Lower leg skin (tissue), 4 donors: ENCODE results near the gene SPPL2B. TPM values are rescaled to one million over a fixed set of nuclear protein-coding genes. Genes with fewer than 3 reads are reported as not detected.
A peak's percentile ranks its signal among the peaks of the same experiment; 100 is the strongest.

Experiments
- DNase-seq, 2 donors: peaks; one replicate each; pipeline ENCODE4 v3.0.0-alpha.2; 2019; ENCODE audit warnings: low spot score in 2 of 2
- H3K4me3 ChIP-seq: fragments of 200-600 bp; sonication (generic); 2 replicates; pipeline ENCODE4 v1.5.1; 2017; ENCODE audit warnings: mild to moderate bottlenecking, low read depth; ENCODE audit not compliant: poor library complexity, severe bottlenecking
- POLR2A ChIP-seq, 2 donors: fragments of 450-650 bp; IDR thresholded peaks; one replicate each; pipeline ENCODE4 v1.6.1; 2016 to 2017; ENCODE audit warnings: antibody characterized with exemption in 2 of 2, mild to moderate bottlenecking in 1 of 2, moderate library complexity in 1 of 2
- WGBS, 2 donors: methylation state at CpG; one replicate each; pipeline ENCODE4 v1.1.5; 2018; 5-methylcytosine and 5-hydroxymethylcytosine counted together
- intact Hi-C: fragments of 100-400 bp; cut with DNase I; formaldehyde crosslinking; loops from one replicate; pipeline ENCODE4 v1.15.0; 2023; ENCODE audit warnings: low total_unique reads
- total RNA-seq, 4 donors: library from RNA; depleted of rRNA; stranded (reverse); fragments of >200 nt; gene quantifications; one replicate each; pipeline ENCODE4 v1.1.0, GENCODE V29; 2016
- TF ChIP-seq, protein P1 (sequence below), 3 donors: fragments of 450-650 bp; IDR thresholded peaks; one replicate each; pipeline ENCODE4 v1.5.1; 2016; ENCODE audit warnings: antibody characterized with exemption in 3 of 3, mild to moderate bottlenecking in 3 of 3, moderate library complexity in 2 of 3

Gene SPPL2B
- total RNA-seq, 4 donors from 2014 or later, result 36.1 to 84.7 (median 51.0) TPM

DNA sequence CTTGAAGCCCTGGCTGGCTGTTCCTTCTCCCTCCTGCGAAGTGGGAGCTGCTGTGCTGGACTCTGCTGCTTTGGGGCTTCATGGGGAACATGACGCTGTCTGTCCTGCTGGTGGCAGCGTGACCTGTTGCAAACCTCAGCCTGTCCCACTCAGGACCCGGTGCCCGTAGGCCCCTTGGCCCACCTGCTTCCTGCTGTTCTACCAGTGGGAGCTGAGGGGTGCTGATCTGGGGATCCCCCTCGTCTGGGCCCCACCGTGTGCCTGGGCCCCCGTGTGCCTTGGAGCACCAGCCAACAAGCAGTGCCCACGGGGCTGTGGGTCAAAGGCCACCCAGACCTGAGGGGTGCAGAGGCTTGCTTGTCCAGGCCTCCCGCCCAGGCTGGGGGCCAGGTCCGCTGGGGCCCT lies 5.3 kb downstream of the SPPL2B start:
- TF ChIP-seq, protein P1, sequence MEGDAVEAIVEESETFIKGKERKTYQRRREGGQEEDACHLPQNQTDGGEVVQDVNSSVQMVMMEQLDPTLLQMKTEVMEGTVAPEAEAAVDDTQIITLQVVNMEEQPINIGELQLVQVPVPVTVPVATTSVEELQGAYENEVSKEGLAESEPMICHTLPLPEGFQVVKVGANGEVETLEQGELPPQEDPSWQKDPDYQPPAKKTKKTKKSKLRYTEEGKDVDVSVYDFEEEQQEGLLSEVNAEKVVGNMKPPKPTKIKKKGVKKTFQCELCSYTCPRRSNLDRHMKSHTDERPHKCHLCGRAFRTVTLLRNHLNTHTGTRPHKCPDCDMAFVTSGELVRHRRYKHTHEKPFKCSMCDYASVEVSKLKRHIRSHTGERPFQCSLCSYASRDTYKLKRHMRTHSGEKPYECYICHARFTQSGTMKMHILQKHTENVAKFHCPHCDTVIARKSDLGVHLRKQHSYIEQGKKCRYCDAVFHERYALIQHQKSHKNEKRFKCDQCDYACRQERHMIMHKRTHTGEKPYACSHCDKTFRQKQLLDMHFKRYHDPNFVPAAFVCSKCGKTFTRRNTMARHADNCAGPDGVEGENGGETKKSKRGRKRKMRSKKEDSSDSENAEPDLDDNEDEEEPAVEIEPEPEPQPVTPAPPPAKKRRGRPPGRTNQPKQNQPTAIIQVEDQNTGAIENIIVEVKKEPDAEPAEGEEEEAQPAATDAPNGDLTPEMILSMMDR (IDR thresholded peaks at IDR 0.05), result no peak
- no peak for TF ChIP-seq POLR2A (IDR thresholded peaks at IDR 0.05)
- intact Hi-C loops, result no loop called here

DNA sequence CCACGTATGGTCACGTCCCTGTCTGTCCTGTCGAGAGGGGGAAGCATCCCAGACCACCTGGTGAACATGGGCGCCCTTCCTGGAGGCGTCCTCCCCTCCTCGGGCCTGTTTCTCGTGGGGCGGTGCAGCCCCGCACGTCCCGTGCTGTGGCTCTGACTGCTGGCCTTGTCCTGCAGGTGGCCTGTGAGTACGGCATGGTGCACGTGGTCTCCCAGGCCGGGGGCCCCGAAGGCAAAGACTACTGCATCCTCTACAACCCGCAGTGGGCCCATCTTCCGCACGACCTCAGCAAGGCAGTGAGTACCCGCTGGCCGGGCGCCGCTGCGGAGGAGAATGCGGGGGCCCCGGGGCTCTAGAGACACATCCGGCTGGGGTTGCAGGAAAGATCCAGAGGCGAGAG lies 5.9 kb downstream of the SPPL2B start:
- no peak for DNase-seq
- TF ChIP-seq POLR2A (IDR thresholded peaks at IDR 0.05), result no peak
- TF ChIP-seq, protein P1 (IDR thresholded peaks at IDR 0.05), result no peak
- H3K4me3 ChIP-seq, result no peak overlapping the region
- WGBS, 2 donors, result 96% methylated on average over 22 to 27 of the region's 27 CpGs
- intact Hi-C loops, result no loop called here

More for the DNA sequence above, 5.3 kb downstream of the SPPL2B start:
- DNase-seq, result no peak
- WGBS, 2 donors, result 59 to 74% methylated on average over 8 of the region's 11 CpGs
- H3K4me3 ChIP-seq, result no peak overlapping the region

DNA sequence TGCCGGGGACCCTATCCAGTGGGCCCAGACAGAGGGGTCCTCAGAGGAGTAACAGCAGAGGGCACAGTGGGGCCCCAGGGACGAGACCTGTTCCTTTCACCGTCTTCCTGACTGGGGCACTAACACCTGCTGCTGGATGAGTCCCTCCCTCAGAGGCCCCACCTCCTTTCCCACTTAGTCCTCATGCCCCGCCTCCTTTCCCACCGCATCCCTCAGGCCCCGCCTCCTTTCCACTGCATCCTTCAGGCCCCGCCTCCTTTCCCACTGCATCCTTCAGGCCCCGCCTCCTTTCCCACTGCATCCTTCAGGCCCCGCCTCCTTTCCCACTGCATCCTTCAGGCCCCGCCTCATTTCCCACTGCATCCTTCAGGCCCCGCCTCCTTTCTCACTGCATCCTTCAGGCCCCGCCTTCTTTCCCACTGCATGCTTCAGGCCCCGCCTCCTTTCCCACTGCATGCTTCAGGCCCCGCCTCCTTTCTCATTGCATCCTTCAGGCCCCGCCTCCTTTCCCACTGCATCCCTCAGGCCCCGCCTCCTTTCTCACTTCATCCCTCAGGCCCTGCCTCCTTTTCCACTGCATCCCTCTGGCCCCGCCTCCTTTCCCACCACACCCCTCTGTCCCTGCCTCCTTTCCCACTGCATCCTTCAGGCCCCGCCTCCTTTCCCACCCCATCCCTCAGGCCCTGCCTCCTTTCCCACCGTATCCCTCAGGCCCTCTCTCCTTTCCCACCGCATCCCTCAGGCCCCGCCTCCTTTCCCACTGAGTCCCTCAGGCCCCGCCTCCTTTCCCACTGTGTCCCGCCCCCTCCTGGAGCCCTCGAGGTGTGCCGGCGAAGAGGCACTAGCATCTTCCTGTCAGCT lies 6.7 kb downstream of the SPPL2B start:
- DNase-seq, result no peak
- intact Hi-C loops, result no loop called here
- H3K4me3 ChIP-seq, result no peak overlapping the region
- no peak for TF ChIP-seq POLR2A (IDR thresholded peaks at IDR 0.05)
- TF ChIP-seq, protein P1 (IDR thresholded peaks at IDR 0.05), result no peak
- 89% methylated on average over 26 of the region's 26 CpGs for WGBS, 2 donors

DNA sequence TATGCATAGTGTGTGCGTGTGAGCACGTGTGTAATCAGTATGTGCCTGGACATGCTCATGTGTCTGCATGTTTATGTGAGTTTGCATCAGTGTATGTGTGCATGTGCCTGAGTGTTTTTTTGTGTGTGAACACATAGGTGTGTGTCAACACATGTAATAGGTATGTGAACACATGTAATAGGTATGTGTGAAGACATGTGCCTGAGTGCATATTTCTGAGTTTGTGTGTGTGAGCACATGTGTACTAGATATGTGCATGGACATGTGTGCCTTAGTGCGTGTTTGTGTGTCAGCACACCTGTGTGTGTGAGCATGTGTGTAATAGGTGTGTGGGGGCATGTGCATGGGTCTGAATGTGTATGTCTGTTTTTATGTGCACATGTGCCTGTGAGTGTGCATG lies 7.4 kb downstream of the SPPL2B start:
- DNase-seq, result no peak
- TF ChIP-seq POLR2A (IDR thresholded peaks at IDR 0.05), result no peak
- TF ChIP-seq, protein P1 (IDR thresholded peaks at IDR 0.05), result no peak
- intact Hi-C loops, result no loop called here
- H3K4me3 ChIP-seq, result no peak overlapping the region
- 66 to 72% methylated on average over 3 of the region's 3 CpGs for WGBS, 2 donors

DNA sequence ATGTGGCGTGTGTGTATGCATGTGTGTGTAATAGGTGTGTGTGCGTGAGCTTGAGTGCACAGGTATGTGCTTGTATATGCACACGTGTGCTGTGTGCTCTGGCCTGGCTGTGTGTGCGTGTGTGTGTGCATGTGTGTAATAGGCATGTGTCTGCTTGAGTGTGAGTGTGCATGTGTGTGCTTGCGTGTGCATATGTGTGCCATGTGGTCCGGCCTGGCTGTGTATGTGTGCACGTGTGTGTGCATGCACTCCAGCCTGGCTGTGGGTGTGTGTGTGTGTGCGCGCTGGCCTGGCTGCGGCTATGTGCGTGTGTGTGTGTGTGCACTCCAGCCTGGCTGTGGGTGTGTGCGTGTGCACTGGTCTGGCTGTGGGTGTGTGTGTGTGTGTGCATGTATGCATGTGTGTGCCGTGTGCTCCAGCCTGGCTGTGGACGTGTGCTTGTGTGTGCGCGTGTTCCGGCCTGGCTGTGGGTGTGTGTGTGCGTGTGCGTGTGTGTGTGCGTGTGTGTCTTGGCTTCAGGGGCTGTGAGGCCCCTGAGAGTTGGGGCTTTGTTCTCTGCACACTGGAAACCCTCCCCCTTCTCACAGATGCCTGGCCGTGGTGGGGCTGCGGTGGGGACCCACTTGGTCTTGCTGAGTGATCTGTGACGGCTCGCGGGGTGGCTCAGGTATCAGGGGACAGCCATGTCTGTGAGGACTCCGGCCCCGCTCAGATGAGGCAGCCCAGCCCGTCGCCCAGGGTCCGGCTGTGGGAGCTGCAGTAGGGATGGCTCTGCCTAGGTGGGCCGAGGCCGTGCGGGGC lies 8.2 kb downstream of the SPPL2B start:
- intact Hi-C loops, result no loop called here
- no peak for DNase-seq
- 93% methylated on average over 21 to 29 of the region's 33 CpGs for whole genome bisulfite sequencing, 2 donors
- H3K4me3 ChIP-seq, result no peak overlapping the region
- TF ChIP-seq, protein P1 (IDR thresholded peaks at IDR 0.05), result peak in 1 of 3 donors; percentile 34
- TF ChIP-seq POLR2A (IDR thresholded peaks at IDR 0.05), result no peak
